ENCODE data around the gene KIAA1328.
"Not testable (repeated sequence)": the region's sequence is repeated elsewhere in the genome, so short reads cannot be mapped to it uniquely, and the experiment has no call there.

KIAA1328 gene

DNA sequence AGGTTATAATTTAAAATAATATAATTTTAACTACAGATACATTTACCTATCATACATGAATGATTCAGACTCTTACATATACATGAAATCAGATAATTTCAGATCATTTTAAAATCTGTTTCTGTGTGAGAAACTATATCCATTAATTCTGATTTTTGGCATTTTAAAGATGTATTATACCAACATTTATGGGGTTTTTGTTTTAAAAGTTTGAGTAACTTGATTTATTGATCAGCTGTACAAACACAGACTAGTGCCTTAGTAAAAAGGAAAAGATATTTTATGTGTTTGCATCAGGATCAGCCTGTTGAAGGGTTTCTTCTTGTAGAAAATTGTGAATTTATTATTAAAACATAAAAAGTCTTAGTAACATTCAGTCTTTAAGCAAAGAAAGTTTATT is 59.9 kb downstream of the KIAA1328 start:
- no peak for DNase-seq

DNA sequence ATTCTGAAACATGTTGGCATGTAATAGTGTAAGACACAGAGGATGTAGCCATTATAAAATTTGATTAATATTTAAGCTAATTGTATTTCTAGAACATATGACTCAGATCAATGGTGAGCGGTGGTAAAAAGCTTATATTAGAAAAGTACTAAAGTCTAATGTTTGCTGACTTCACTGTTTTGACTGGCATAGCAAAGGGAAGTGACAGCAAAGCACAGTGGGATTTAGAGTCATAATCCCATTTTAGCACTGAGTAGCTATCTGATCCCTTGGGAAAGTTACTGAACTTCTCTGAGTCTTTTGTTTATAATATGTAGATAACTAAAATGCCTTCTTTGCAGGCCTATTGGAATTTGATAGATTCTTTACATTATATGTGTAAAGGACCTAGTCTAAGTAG is 60.4 kb downstream of the KIAA1328 start:
- DNase-seq: no peak

DNA sequence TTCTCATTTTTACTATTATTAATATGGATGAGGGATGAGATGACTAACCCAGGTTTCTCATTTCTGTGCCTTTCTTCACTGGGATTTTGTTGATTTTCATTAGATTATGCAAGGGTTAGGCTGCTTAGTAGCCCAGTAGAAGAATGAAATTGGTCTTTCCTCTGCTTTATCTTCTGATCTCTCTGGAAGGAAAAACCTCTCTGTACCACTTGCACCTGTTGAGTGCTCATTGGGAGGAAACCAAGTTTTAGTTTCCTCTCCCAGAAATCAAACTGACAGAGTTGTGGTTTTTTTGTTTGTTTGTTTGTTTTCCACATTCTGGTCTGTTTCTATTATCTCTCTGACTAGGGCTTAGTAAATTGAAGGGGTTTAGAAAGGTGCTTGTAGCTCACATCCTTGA is 60.8 kb downstream of the KIAA1328 start:
- no peak for DNase-seq

DNA sequence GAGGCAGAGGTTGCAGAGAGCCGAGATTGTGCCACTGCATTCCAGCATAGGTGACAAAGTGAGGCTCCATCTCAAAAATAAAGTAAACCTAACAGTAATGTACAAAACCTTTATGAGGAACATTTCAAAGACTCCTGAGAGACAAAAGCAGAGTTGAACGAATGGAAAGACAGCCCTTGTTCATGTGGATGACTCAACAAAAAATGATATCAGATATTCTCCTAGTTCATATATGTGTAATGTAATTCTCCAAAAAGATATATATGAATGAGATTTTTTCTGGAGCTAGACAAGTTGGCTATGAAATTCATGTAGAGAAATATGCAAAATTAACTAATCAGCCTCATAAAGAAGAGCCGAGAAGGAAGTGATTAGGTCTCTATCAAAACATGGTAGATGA is 61.7 kb downstream of the KIAA1328 start:
- DNase-seq: no peak

DNA sequence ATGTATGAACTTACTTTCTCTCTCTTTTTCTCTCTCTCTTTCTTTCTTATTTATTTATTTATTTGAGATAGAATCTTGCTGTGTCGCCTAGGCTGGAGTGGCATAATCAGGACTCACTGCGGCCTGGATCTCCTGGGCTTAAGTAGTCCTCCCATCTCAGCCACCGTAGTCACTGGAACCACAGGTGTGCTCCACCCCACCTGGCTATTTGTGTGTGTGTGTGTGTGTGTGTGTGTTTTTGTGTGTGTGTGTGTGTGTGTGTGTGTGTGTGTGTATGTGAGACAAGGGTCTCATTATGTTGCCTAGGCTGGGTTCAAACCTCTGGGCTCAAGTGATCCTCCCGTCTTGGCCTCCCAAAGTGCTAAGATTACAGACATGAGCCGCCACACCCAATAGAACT is 64.3 kb downstream of the KIAA1328 start:
- no peak for DNase-seq

DNA sequence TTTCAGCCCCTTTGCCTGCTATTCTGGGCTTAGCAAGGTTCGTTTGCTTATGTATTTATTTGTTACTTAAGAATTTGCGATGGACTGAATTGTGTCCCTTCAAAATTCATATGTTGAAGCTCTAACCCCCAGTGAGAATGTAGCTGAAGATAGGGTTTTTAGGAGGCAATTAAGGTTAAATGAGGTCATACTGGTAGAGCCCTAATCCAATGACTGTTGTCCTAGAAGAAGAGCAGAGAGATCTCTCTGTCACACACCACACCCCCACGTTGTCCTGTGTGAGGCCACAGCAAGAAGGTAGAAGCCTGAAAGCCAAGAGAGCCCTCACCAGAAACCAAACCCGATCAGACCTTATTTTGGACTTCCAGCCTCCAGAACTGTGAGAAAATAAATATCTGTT is 66.7 kb downstream of the KIAA1328 start:
- DNase-seq: no peak

DNA sequence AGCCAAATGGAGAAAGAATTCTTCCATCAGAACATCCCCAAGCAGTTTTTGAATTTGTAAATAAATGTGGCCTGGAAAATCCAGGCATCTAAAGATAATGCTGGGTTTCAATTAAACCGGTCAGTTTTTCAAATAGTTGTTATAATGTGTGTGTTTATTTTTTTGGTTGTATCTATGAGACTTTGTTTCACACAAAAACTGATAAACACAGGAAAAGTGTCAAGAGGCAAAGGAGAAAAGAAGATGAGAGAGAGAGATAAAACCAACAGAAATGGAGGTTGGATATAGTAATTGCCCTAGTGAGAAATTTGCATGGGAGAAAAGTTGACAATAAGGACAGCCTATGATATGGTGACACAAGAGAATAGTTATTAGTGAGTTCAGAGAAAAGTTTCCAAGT is 68.3 kb downstream of the KIAA1328 start:
- DNase-seq: no peak

DNA sequence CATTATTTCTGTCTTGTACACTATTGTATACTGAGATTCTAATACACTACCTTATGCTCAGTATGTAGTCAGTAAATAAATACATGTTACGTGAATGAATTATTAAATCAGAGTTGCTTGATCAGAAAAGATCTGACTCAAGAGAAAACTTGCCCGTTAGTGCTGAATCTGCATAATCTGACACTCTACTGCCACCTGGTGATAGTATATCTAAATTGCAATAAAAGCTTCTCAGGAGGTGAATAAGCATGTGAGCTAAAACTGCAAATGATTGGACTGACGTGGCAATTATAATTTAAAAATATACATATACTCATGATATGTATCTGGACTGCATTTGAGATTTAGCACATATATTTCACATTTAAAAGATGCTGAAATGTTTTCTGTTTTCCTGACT is 70.4 kb downstream of the KIAA1328 start:
- DNase-seq: no peak

DNA sequence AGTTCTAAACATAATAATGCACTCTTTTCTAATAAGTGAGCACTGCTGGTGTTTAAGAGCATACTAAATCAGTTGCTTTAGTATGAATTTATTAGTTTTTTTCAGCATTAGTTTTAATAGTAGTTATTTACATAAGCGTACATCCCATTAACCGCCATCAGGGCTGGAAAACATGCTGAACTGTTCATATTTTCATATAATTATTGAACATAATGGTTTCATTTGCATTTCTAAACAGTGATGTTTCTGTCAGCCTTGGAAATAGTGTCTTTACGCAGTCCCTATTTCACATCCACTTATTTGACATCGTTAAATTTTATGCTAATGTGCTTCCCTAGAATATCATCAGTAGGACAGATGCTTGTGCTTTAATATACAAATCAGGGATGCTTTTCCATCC is 71.5 kb downstream of the KIAA1328 start:
- DNase-seq: no peak

DNA sequence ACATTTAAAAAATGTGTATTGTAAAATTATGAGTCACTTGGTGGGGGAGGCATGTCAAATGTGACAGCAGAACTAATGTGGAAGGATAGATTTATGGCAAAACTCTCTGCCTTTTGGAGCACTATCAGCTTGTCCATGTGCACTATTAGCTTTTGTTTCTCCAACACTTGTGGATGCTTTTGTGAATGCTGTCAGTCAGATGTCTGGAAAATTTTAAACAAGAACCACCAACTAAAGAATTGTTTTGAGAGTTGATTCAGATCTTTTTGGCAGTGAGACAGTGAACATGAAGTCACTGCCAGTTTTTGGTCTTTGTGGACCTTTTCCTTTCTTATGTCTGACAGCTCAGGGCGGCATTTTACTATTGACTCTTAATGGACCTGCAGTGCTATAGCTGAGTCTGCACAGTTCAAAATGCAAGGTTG is 72.4 kb downstream of the KIAA1328 start:
- DNase-seq: no peak

DNA sequence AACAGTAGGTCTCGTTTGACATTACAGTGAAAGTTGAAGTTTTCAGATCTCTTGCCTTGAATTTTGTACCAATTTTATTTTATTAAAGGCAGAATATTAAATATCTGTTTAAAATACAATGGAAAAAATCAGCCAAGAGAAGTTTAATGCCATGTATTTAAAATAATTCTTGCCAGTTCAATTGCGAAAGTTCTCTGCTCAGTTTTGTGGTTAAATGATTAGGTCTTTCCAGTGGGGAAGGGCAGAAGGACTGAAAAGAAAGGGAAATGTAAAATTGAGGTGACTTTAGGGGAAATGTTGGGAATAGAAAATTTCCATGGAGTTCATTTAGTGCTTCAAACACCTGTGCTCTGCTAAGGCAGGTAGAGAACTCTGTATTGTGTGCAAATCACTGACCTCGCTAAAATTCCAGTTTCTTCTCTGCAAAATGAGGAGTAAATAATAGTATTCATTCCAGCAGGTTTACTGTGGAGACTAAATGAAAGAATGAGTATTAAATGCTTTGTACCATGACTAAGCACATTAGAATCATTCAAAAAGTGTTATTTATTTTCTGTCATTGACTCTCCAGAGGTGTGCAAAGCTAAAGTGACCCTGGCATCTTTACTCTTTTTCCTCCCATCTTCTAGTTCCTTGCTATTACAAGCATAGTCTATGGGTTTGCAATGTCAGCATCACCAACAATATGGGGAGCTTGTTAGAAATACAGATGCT is 74.4 kb downstream of the KIAA1328 start:
- DNase-seq: no peak

DNA sequence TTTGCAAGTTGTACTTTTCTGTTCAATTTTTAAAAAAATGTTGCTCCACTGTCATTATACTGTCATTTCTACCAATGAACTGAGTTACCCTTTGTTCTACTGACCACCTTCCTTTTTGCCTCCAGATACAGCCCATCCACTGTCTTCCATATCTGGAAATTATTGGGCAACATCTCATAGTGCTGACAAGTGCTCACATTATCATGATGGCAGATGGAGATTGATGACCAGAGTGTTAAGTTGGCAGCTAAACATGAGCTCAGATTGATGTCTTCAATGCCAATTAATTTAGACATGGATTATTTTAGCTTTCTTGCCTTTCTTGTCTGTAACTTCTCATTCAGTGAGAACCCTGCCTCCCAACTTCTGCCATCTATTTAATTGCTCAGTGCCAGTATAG is 76.6 kb downstream of the KIAA1328 start:
- DNase-seq: no peak

DNA sequence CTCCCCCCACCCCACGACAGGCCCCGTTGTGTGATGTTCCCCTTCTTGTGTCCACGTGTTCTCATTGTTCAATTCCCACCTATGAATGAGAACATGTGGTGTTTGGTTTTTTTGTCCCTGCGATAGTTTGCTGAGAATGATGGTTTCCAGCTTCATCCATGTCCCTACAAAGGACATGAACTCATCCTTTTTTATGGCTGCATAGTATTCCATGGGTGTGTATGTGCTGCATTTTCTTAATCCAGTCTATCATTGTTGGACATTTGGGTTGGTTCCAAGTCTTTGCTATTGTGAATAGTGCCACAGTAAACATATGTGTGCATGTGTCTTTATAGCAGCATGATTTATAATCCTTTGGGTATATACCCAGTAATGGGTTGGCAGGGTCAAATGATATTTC is 80.4 kb downstream of the KIAA1328 start:
- not testable (repeated sequence) for DNase-seq

DNA sequence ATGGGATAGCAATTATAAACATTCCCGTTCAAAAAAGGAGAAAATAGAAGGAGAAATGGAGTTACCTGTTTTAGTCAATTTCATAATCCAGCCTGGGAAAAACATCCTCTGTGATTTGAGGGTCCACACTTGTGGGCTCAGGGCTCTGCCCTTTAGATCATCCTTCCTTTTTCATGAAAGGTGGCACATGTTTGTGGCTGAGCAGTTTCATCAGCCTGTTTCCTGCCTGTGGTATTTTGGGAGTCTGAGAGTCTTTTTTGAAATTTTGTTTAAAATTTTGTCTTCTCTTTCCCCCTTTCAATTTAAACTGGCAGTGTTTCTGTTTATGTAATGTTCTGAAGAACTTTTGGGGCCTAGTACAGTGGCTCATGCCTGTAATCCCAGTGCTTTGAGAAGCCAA is 84.0 kb downstream of the KIAA1328 start:
- DNase-seq: no peak

DNA sequence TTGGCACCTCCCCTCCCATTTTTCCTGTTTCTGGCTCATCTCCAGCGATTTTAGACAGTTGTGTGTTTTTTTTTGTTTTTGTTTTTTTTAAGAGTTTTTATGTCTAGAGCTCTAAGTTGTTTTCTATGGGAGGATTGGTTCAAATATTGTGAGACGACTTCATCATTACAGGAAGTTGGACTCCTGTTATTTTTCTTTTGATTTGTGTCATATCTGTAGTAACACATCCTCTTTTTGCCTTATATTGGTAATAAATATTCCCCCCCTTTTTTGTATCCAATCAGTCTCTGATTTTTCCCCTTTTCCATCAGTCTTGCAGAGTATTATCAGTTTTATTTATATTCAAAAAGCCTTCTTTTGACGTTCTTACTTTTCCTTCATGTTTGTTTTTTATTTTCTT is 89.0 kb downstream of the KIAA1328 start:
- no peak for DNase-seq

DNA sequence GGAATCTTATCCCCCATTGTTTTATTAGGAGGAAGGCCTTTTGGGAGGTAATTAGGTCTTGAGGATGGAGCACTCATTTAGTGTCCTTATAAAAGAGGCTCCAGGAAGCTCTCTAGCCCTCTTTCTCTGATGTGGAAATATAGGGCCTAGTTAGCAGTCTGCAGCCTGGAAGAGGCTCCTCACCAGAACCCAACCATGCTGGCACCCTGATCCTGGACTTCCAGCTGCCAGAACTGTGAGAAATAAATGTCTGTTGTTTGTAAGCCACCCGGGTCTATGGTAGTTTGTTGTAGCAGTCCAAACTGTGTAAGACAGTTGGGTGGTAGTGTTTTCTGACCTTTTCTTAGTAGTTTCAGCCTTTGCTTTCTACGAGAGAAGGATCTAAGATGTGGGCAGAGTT is 100.7 kb downstream of the KIAA1328 start:
- DNase-seq: no peak

DNA sequence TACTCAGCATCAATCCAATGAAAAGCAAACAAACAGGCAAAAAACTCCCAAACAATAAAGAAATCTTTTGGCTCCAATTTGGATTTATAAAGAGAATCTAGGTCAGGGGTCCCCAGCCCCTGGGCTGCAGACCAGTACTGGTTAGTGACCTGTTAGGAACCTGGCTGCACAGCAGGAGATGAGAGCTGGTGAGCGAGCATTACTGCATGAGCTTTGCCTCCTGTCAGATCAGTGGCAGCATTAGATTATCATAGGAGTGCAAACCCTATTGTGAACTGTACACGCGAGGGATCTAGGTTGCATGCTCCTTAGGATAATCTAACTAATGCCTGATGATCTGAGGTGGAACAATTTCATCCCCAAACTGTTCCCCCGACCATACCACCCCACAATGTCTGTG is 102.2 kb downstream of the KIAA1328 start:
- DNase-seq: no peak

DNA sequence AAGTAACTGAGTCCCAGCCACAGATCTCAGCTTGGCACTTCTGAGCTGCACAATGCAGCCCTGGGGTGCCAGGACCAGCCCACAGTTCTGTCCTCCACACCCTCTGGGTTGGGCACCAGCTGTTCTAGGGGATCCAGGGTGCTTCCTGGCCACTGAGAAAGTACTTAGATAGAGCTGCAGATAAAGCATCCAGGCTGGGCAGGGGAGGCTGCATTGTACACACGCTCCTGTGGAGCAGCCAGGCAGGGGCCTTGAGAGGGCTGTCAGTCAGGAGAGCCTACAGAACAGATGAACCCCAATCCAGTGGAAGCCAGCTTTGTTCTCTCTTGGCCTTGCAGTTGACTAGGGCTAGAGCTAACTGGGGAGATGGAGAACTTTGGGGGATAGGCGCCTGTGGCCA is 104.6 kb downstream of the KIAA1328 start:
- no peak for DNase-seq

DNA sequence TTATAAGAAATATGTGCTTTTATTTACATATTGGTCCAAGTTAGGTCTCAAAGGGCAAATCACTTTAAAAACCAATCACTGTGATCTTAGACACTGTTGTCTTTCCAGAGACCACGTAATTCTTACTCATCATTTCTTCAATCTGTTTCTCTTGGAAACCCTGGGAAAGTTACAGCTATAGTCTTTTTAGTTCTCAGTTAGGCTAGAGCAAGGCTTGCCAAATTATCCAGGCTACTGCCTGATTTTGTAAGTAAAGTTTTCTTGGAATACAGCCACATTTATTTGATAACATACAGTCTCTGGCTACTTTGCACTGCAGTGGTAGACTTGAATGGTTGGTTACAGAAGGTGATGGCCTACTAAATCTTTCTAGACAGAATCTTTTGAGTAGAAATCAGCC is 106.0 kb downstream of the KIAA1328 start:
- no peak for DNase-seq

DNA sequence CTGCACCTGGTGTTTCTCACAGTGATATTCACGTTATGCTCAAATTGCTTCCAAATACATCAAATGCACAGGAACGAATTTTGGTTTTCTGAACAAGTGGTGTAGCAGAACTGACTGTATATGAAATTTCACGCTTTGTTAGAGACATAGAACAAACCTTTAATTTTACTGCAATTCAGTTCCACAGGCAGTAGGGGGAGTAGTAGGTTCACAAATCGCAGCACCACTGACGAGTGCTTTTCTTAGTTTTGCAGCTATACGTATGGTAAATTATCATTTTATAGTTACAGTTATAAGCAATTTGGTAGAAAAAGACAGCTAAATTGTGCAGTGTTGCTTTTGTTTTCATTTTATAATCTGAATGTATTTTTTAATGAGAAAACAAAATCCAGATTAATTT is 113.3 kb downstream of the KIAA1328 start:
- DNase-seq: no peak

DNA sequence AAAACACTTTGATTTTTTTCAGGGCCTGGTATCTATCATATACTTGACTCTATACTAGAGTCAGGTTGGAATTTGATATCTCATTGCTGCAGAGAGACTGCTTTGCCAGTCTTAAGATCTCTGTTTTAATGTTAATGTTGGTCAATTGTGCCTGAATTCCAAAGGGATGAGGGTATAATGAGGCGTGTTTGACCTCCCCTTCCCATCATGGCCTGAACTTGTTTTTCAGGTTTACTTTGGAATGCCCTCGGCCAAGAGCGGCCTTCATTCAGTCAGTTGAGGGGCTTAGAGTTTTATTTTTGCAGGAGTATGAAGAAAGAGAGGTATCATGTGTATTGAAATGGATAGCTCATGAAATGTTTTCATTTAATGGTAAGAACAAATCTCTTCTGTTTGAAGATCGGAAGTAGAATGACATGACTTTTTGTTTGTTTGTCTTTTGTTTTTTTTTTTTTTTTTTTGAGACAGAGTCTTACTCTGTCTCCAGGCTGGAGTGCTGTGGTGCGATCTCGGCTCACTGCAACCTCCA is 119.0 kb downstream of the KIAA1328 start:
- no peak for DNase-seq

DNA sequence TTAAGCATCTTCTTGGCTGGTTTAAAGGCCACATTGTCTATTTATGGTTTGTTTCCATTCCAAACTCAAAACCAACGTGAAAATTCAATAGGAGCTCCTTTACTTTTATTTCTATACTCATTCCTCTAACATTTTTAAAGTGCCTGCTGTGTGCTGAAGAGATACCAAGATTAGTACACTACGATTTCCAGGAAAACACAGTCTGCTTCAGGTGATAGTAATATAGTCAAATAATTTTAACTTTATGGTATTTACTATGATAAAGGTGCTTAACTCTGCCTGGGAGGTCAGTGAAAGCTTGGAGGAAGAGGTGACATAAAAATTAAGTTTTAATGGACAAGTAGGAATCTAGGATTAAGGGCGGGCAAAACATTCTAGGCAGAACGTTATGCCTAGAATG is 121.4 kb downstream of the KIAA1328 start:
- DNase-seq: no peak

DNA sequence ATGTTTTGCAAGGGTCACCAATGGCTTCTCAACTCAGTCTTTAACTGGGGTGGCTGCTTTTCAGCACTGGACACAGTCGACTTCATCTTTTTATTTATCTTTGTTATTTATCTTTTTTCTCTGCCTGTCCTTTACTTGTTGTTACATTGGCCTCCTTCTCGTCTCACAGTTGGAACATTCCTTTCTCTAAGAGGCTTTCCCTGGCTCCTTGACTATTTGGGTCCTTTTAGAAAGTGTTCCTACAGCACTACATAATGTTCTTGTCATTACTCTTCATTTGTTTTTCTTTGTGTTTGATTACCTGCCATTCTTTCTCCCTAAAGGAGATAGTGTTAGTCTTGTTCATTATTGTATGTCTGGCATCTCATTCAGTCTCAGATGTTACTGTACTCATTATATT is 122.0 kb downstream of the KIAA1328 start:
- DNase-seq: no peak

DNA sequence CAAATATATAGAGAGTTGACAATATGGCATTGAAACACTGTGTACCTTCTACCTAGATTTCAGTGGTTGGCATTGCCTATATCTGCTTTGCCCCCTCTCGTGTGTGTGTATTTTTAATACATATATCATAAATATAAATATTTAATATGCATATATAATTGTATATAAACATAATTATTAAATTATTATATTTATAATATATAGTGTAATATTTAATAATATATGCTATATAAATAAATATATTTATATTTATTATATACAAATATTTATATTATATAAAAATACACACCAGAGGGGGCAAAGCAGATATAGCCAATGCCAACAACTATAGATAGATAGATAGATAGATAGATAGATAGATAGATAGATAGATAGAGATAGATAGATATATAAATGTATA is 124.1 kb downstream of the KIAA1328 start:
- no peak for DNase-seq

DNA sequence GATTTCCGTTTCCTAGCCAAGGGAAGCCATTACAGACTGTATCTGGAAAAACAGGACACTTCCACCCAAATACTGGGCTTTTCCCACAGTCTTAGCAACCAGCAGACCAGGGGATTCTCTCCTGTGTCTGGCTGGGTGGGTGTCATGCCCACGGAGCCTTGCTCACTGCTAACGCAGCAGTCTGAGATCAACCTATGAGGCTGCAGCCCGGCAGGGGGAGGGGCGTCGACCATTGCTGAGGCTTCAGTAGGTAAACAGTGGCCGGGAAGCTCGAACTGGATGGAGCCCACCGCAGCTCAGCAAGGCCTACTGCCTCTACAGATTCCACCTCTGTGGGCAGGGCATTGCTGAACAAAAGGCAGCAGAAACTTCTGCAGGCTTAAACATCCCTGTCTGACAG is 131.1 kb downstream of the KIAA1328 start:
- DNase-seq: no peak
